ENCODE data around the gene MUC16.

- TF ChIP-seq NFE2L2 (IDR thresholded peaks at IDR 0.05; ENCODE audit: low read depth, low read length): no peak
- no peak for TF ChIP-seq POLR2A (IDR thresholded peaks at IDR 0.05; ENCODE audit: low read depth, low read length)
- TF ChIP-seq RAD21 (IDR thresholded peaks at IDR 0.05; ENCODE audit: low read length): no peak
- TF ChIP-seq MAFK (IDR thresholded peaks at IDR 0.05; ENCODE audit: low read depth, low read length): no peak
- TF ChIP-seq CEBPB (IDR thresholded peaks at IDR 0.05; ENCODE audit: low read depth, low read length): no peak
- TF ChIP-seq RFX5 (IDR thresholded peaks at IDR 0.05; ENCODE audit: low read depth, low read length): no peak
These were observed 3.8 kb upstream of the MUC16 start for GRCh38 chr19:9013988-9014387.
